ENCODE results near the gene KCNH5. TPM values are rescaled to one million over a fixed set of nuclear protein-coding genes. Genes with fewer than 3 reads are reported as not detected.

KCNH5 gene
- total RNA-seq, 2 experiments from 2014 or later, result not detected

GRCh38 chr14:62697461-62697860 lies 347.8 kb downstream of the KCNH5 start:
- CTCF ChIA-PET, result no interaction called here
- Mint-ChIP-seq H3K4me3 (no peak overlapping the region), H3K36me3 (no peaks in the 10 kb centered on the region), H3K9me3 (peaks cover 3% of the 10 kb centered on the region), H3K27me3 (no peaks in the 10 kb centered on the region), H3K27ac (no peak overlapping the region), H3K4me1 (ENCODE audit: low read depth) (no peaks in the 10 kb centered on the region)
- intact Hi-C loops (cut with micrococcal nuclease), result no loop called here
- POLR2A ChIA-PET, result no interaction called here
- no peak for DNase-seq

GRCh38 chr14:62696929-62697328 lies 348.3 kb downstream of the KCNH5 start:
- Mint-ChIP-seq H3K4me1 (ENCODE audit: low read depth) (no peaks in the 10 kb centered on the region), H3K27ac (no peak overlapping the region), H3K4me3 (no peak overlapping the region), H3K27me3 (no peaks in the 10 kb centered on the region), H3K36me3 (no peaks in the 10 kb centered on the region), H3K9me3 (peaks cover 3% of the 10 kb centered on the region)
- intact Hi-C loops (cut with micrococcal nuclease), result no loop called here
- CTCF ChIA-PET, result no interaction called here
- POLR2A ChIA-PET, result no interaction called here
- no peak for DNase-seq

GRCh38 chr14:62696331-62696924 lies 348.8 kb downstream of the KCNH5 start:
- CTCF ChIA-PET, result no interaction called here
- Mint-ChIP-seq H3K4me3 (no peak overlapping the region), H3K36me3 (no peaks in the 10 kb centered on the region), H3K27me3 (no peaks in the 10 kb centered on the region), H3K27ac (no peak overlapping the region), H3K4me1 (ENCODE audit: low read depth) (no peaks in the 10 kb centered on the region), H3K9me3 (peaks cover 3% of the 10 kb centered on the region)
- intact Hi-C loops (cut with micrococcal nuclease), result no loop called here
- POLR2A ChIA-PET, result no interaction called here
- no peak for DNase-seq

GRCh38 chr14:62694075-62694474 lies 351.2 kb downstream of the KCNH5 start:
- DNase-seq, result no peak
- H3K9me3 Mint-ChIP-seq, result peaks cover 3% of the 10 kb centered on the region
- ChIA-PET CTCF (no interaction called here), POLR2A (no interaction called here)
- intact Hi-C loops (cut with micrococcal nuclease), result no loop called here
- no peak overlapping the region for H3K4me3 Mint-ChIP-seq
- no peaks in the 10 kb centered on the region for H3K27me3 Mint-ChIP-seq
- H3K36me3 Mint-ChIP-seq, result no peaks in the 10 kb centered on the region
- H3K4me1 Mint-ChIP-seq (ENCODE audit: low read depth), result no peaks in the 10 kb centered on the region
- H3K27ac Mint-ChIP-seq, result no peak overlapping the region

- H3K27ac Mint-ChIP-seq, result no peak overlapping the region
- no peak for DNase-seq
- ChIA-PET POLR2A (no interaction called here), CTCF (no interaction called here)
- intact Hi-C loops (cut with micrococcal nuclease), result no loop called here
- H3K4me1 Mint-ChIP-seq (ENCODE audit: low read depth), result no peaks in the 10 kb centered on the region
- H3K9me3 Mint-ChIP-seq, result peaks cover 6% of the 10 kb centered on the region
- no peaks in the 10 kb centered on the region for H3K36me3 Mint-ChIP-seq
- no peaks in the 10 kb centered on the region for H3K27me3 Mint-ChIP-seq
- no peak overlapping the region for H3K4me3 Mint-ChIP-seq
Measured at GRCh38 chr14:62692490-62693106, 352.7 kb downstream of the KCNH5 start.

- DNase-seq, result no peak
- Mint-ChIP-seq H3K9me3 (peaks cover 6% of the 10 kb centered on the region), H3K27me3 (no peaks in the 10 kb centered on the region), H3K4me3 (no peak overlapping the region), H3K27ac (no peak overlapping the region), H3K36me3 (no peaks in the 10 kb centered on the region), H3K4me1 (ENCODE audit: low read depth) (no peaks in the 10 kb centered on the region)
- CTCF ChIA-PET, result no interaction called here
- intact Hi-C loops (cut with micrococcal nuclease), result no loop called here
- POLR2A ChIA-PET, result no interaction called here
Measured at GRCh38 chr14:62691647-62692489, 353.4 kb downstream of the KCNH5 start.

GRCh38 chr14:62689733-62690132 lies 355.5 kb downstream of the KCNH5 start:
- H3K4me1 Mint-ChIP-seq (ENCODE audit: low read depth), result no peaks in the 10 kb centered on the region
- H3K4me3 Mint-ChIP-seq, result no peak overlapping the region
- DNase-seq, result no peak
- ChIA-PET POLR2A (no interaction called here), CTCF (no interaction called here)
- no peaks in the 10 kb centered on the region for H3K27me3 Mint-ChIP-seq
- intact Hi-C loops (cut with micrococcal nuclease), result no loop called here
- no peak overlapping the region for H3K27ac Mint-ChIP-seq
- H3K36me3 Mint-ChIP-seq, result no peaks in the 10 kb centered on the region
- H3K9me3 Mint-ChIP-seq, result peaks cover 10% of the 10 kb centered on the region

- intact Hi-C loops (cut with micrococcal nuclease), result no loop called here
- H3K9me3 Mint-ChIP-seq, result peaks cover 7% of the 10 kb centered on the region
- H3K27ac Mint-ChIP-seq, result no peak overlapping the region
- DNase-seq, result no peak
- no peaks in the 10 kb centered on the region for H3K27me3 Mint-ChIP-seq
- no peaks in the 10 kb centered on the region for H3K4me1 Mint-ChIP-seq (ENCODE audit: low read depth)
- CTCF ChIA-PET, result no interaction called here
- POLR2A ChIA-PET, result no interaction called here
- H3K36me3 Mint-ChIP-seq, result no peaks in the 10 kb centered on the region
- H3K4me3 Mint-ChIP-seq, result no peak overlapping the region
Measured at GRCh38 chr14:62687818-62688217, 357.4 kb downstream of the KCNH5 start.

GRCh38 chr14:62684376-62684775 lies 360.9 kb downstream of the KCNH5 start:
- POLR2A ChIA-PET, result no interaction called here
- no peaks in the 10 kb centered on the region for H3K27me3 Mint-ChIP-seq
- intact Hi-C loops (cut with micrococcal nuclease), result no loop called here
- H3K9me3 Mint-ChIP-seq, result peaks cover 7% of the 10 kb centered on the region
- H3K36me3 Mint-ChIP-seq, result no peaks in the 10 kb centered on the region
- H3K27ac Mint-ChIP-seq, result no peak overlapping the region
- DNase-seq, result no peak
- CTCF ChIA-PET, result no interaction called here
- H3K4me1 Mint-ChIP-seq (ENCODE audit: low read depth), result no peaks in the 10 kb centered on the region
- no peak overlapping the region for H3K4me3 Mint-ChIP-seq

- POLR2A ChIA-PET, result no interaction called here
- Mint-ChIP-seq H3K36me3 (no peaks in the 10 kb centered on the region), H3K27me3 (no peaks in the 10 kb centered on the region), H3K4me3 (no peak overlapping the region), H3K27ac (no peak overlapping the region), H3K4me1 (ENCODE audit: low read depth) (no peaks in the 10 kb centered on the region), H3K9me3 (peaks cover 4% of the 10 kb centered on the region)
- CTCF ChIA-PET, result no interaction called here
- DNase-seq, result no peak
- intact Hi-C loops (cut with micrococcal nuclease), result no loop called here
Measured at GRCh38 chr14:62682208-62682607, 363.1 kb downstream of the KCNH5 start.

GRCh38 chr14:62674563-62675237 lies 370.6 kb downstream of the KCNH5 start:
- intact Hi-C loops (cut with micrococcal nuclease), result no loop called here
- no peaks in the 10 kb centered on the region for H3K4me1 Mint-ChIP-seq (ENCODE audit: low read depth)
- no peaks in the 10 kb centered on the region for H3K36me3 Mint-ChIP-seq
- no peaks in the 10 kb centered on the region for H3K27me3 Mint-ChIP-seq
- H3K9me3 Mint-ChIP-seq, result no peaks in the 10 kb centered on the region
- CTCF ChIA-PET, result no interaction called here
- DNase-seq, result no peak
- no peak overlapping the region for H3K4me3 Mint-ChIP-seq
- POLR2A ChIA-PET, result no interaction called here
- no peak overlapping the region for H3K27ac Mint-ChIP-seq

GRCh38 chr14:62673014-62673755 lies 372.1 kb downstream of the KCNH5 start:
- no peaks in the 10 kb centered on the region for H3K27me3 Mint-ChIP-seq
- H3K9me3 Mint-ChIP-seq, result no peaks in the 10 kb centered on the region
- CTCF ChIA-PET, result no interaction called here
- no peak for DNase-seq
- no peak overlapping the region for H3K4me3 Mint-ChIP-seq
- no peak overlapping the region for H3K27ac Mint-ChIP-seq
- POLR2A ChIA-PET, result no interaction called here
- intact Hi-C loops (cut with micrococcal nuclease), result no loop called here
- no peaks in the 10 kb centered on the region for H3K4me1 Mint-ChIP-seq (ENCODE audit: low read depth)
- no peaks in the 10 kb centered on the region for H3K36me3 Mint-ChIP-seq

Measured in activated CD4-positive, alpha-beta memory T cell treated with anti-CD3 and anti-CD28 coated beads for 36 hours (primary cell).